ENCODE results near the gene NMUR1. TPM values are rescaled to one million over a fixed set of nuclear protein-coding genes. Genes with fewer than 3 reads are reported as not detected.

NMUR1 gene
- total RNA-seq, 2 experiments from 2014 or later, result not detected

DNA sequence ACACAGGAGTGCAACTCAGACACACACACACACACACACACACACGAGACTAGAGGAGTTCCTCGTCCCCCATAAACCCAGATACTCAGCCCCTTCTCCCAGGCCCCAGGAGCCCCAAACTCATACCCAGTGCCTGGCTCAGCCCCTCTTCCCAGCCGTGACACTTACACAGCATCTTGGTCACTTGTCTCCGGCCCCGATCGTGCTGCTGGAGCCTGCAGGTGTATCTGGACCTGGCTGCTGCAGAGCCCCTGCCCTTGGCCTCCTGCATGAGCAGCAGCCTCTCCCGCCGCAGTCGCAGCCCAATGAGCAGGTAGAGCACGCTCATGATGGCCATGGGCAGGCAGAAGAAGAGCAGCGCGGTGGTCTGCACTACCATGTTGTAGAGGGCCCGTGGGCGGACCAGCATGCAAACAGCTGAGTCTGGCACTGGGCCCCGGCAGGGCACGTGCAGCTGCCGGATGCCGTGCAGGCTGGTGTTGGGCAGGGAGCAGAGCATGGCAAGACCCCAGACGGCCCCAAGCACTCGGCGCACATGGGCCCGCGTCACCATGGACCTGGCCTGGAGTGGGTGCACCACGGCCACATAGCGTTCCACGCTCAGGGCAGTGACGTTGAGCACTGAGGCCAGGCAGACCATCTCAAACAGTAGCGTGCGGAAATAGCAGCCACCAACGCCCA lies 2.1 kb downstream of the NMUR1 start:
- ChIA-PET CTCF (ENCODE audit: unreplicated experiment) (no interaction called here), POLR2A (no interaction called here)
- intact Hi-C loops (cut with micrococcal nuclease; ENCODE audit: unreplicated experiment), result no loop called here
- H3K4me1 ChIP-seq (ENCODE audit: insufficient read depth, low read length, poor library complexity, severe bottlenecking), result peaks cover 11% of the 10 kb centered on the region
- TF ChIP-seq, protein P1, sequence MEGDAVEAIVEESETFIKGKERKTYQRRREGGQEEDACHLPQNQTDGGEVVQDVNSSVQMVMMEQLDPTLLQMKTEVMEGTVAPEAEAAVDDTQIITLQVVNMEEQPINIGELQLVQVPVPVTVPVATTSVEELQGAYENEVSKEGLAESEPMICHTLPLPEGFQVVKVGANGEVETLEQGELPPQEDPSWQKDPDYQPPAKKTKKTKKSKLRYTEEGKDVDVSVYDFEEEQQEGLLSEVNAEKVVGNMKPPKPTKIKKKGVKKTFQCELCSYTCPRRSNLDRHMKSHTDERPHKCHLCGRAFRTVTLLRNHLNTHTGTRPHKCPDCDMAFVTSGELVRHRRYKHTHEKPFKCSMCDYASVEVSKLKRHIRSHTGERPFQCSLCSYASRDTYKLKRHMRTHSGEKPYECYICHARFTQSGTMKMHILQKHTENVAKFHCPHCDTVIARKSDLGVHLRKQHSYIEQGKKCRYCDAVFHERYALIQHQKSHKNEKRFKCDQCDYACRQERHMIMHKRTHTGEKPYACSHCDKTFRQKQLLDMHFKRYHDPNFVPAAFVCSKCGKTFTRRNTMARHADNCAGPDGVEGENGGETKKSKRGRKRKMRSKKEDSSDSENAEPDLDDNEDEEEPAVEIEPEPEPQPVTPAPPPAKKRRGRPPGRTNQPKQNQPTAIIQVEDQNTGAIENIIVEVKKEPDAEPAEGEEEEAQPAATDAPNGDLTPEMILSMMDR (conservative IDR thresholded peaks at IDR 0.05; ENCODE audit: low read length), result no peak
- TF ChIP-seq EZH2phosphoT487 (IDR thresholded peaks at IDR 0.05; ENCODE audit: borderline replicate concordance, low read depth, low read length), result no peak
- no peaks in the 10 kb centered on the region for H3K9me3 ChIP-seq (ENCODE audit: low read length)
- H3K9me2 ChIP-seq (ENCODE audit: insufficient read depth, low read length), result no peaks in the 10 kb centered on the region
- H3K4me2 ChIP-seq (ENCODE audit: low read length), result no peak overlapping the region
- H3K36me3 ChIP-seq (ENCODE audit: insufficient read depth, low read length), result no peaks in the 10 kb centered on the region
- no peak overlapping the region for H3K27ac ChIP-seq (ENCODE audit: low read depth, low read length, poor library complexity, severe bottlenecking)
- no peaks in the 10 kb centered on the region for H4K20me1 ChIP-seq (ENCODE audit: insufficient read depth, low read length)
- H2AFZ ChIP-seq (ENCODE audit: low read length), result no peak overlapping the region
- DNase-seq (ENCODE audit: low spot score), result no peak
- no TSS peak for BruUV-seq (replicated peaks)
- no peak overlapping the region for H3K4me3 ChIP-seq (ENCODE audit: low read depth, low read length, poor library complexity, severe bottlenecking)
- no peaks in the 10 kb centered on the region for H3K79me2 ChIP-seq (ENCODE audit: insufficient read depth, low read depth, low read length)

DNA sequence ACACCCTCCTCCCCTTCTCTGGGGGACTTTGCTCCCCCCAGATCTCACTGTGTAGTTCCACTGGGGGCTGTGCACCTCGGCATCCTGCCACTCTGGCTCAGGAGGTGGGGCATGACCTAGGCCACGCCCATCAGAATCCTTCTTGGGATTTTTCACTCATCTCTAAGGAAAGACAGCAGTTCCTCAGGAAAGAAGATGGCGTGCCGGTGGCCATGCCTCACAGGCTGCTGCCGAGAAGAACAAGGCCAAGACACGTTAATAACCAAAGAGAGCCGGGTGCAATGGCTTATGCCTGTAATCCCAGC lies 3.2 kb downstream of the NMUR1 start:
- no peak overlapping the region for H3K27ac ChIP-seq (ENCODE audit: low read depth, low read length, poor library complexity, severe bottlenecking)
- H3K79me2 ChIP-seq (ENCODE audit: insufficient read depth, low read depth, low read length), result no peaks in the 10 kb centered on the region
- no peaks in the 10 kb centered on the region for H4K20me1 ChIP-seq (ENCODE audit: insufficient read depth, low read length)
- ChIA-PET POLR2A (interaction anchor here (0.7 kb wide), 1 partner anchor 44 kb away, joined by 4 read pairs; no protein-coding TSS in a partner anchor), CTCF (ENCODE audit: unreplicated experiment) (no interaction called here)
- TF ChIP-seq, protein P1 (conservative IDR thresholded peaks at IDR 0.05; ENCODE audit: low read length), result no peak
- TF ChIP-seq EZH2phosphoT487 (IDR thresholded peaks at IDR 0.05; ENCODE audit: borderline replicate concordance, low read depth, low read length), result no peak
- H3K4me3 ChIP-seq (ENCODE audit: low read depth, low read length, poor library complexity, severe bottlenecking), result no peak overlapping the region
- H3K4me1 ChIP-seq (ENCODE audit: insufficient read depth, low read length, poor library complexity, severe bottlenecking), result peaks cover 11% of the 10 kb centered on the region
- H3K36me3 ChIP-seq (ENCODE audit: insufficient read depth, low read length), result no peaks in the 10 kb centered on the region
- no peaks in the 10 kb centered on the region for H3K9me3 ChIP-seq (ENCODE audit: low read length)
- no peak overlapping the region for H3K4me2 ChIP-seq (ENCODE audit: low read length)
- intact Hi-C loops (cut with micrococcal nuclease; ENCODE audit: unreplicated experiment), result no loop called here
- no peaks in the 10 kb centered on the region for H3K9me2 ChIP-seq (ENCODE audit: insufficient read depth, low read length)
- H2AFZ ChIP-seq (ENCODE audit: low read length), result no peak overlapping the region
- DNase-seq (ENCODE audit: low spot score), result no peak
- BruUV-seq (replicated peaks), result no TSS peak

DNA sequence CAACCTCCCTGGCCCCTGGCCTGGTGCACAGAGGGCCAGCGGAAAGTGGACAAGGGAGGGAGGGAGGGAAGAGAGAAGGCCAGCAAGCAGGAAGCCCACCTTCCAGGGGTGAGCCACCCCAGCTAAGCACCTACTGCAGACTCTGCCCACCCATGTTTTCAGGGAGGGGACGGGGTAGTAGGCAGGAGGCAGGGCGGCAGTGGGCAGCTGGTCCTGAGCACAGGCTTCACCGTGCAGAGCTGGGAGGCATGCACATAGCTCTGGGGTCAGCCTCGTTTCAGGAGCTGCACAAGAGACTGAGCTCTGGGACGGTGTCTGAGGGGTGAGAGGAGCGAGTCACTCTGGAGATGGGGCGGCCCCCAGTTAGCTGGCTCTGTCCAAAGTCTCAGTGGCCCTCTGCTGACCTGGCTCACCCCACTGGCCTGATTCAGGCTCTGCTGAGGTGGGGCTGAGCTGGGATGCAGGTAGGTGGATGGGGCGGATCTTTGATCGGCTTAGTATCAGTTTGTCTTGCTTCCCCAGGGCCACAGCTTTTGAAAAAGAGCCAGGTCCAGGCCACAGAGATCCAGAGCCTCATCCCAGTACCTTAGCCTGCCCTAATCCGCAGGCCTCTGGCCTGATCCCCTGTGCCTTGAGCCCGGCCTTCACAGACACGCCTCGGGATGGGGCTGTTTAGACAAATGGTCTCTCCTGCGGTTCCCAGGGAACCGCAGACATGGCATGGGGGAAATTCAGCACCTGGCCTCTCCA lies 3.7 kb downstream of the NMUR1 start:
- Histone ChIP-seq H3K4me3 (ENCODE audit: low read depth, low read length, poor library complexity, severe bottlenecking) (no peak overlapping the region), H3K36me3 (ENCODE audit: insufficient read depth, low read length) (no peaks in the 10 kb centered on the region), H3K4me1 (ENCODE audit: insufficient read depth, low read length, poor library complexity, severe bottlenecking) (peaks cover 11% of the 10 kb centered on the region), H4K20me1 (ENCODE audit: insufficient read depth, low read length) (no peaks in the 10 kb centered on the region), H3K4me2 (ENCODE audit: low read length) (no peak overlapping the region), H3K79me2 (ENCODE audit: insufficient read depth, low read depth, low read length) (no peaks in the 10 kb centered on the region), H3K27ac (ENCODE audit: low read depth, low read length, poor library complexity, severe bottlenecking) (no peak overlapping the region), H3K9me2 (ENCODE audit: insufficient read depth, low read length) (no peaks in the 10 kb centered on the region), H2AFZ (ENCODE audit: low read length) (no peak overlapping the region), H3K9me3 (ENCODE audit: low read length) (no peaks in the 10 kb centered on the region)
- ChIA-PET POLR2A (interaction anchor here (0.7 kb wide), 1 partner anchor 44 kb away, joined by 4 read pairs; no protein-coding TSS in a partner anchor), CTCF (ENCODE audit: unreplicated experiment) (interaction anchor here (0.6 kb wide), 1 partner anchor 10 kb away, joined by 3 read pairs; no protein-coding TSS in a partner anchor)
- intact Hi-C loops (cut with micrococcal nuclease; ENCODE audit: unreplicated experiment), result no loop called here
- BruUV-seq (replicated peaks), result no TSS peak
- TF ChIP-seq, protein P1 (conservative IDR thresholded peaks at IDR 0.05; ENCODE audit: low read length), result no peak
- TF ChIP-seq EZH2phosphoT487 (IDR thresholded peaks at IDR 0.05; ENCODE audit: borderline replicate concordance, low read depth, low read length), result no peak
- DNase-seq (ENCODE audit: low spot score), result no peak
